Measurements from ENCODE around the gene CASTOR1.
"Not testable (repeated sequence)": the region's sequence is repeated elsewhere in the genome, so short reads cannot be mapped to it uniquely, and the experiment has no call there.

The CASTOR1 gene

GRCh38 chr22:30289141-30289979, at the start of gene CASTOR1:
CASTOR1 (minus strand) TSS chr22:30289505; CDS start chr22:30289497, 8 bp downstream.
- peak; percentile 34 to 44 for DNase-seq

GRCh38 chr22:30338802-30339201, 49.5 kb upstream of the CASTOR1 start:
- no peak for DNase-seq

DNA sequence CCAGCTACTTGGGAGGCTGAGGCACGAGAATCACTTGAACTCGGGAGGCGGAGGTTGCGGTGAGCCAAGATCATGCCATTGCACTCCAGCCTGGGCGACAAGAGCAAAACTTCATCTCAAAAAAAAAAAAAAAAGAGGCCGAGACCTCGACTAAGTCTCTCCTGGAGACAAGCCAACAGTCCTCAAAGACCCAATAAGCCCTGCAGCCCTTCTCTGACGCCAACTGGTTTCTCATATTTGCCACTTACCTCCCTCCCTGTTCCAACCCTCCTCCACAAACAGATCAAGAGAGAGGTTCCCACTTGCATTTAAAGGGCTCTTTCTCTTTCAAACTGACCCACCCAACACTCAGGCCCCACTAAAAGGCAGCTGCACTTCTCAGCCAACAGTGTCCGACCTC, 49.0 kb upstream of the CASTOR1 start:
- not testable (repeated sequence) for DNase-seq

DNA sequence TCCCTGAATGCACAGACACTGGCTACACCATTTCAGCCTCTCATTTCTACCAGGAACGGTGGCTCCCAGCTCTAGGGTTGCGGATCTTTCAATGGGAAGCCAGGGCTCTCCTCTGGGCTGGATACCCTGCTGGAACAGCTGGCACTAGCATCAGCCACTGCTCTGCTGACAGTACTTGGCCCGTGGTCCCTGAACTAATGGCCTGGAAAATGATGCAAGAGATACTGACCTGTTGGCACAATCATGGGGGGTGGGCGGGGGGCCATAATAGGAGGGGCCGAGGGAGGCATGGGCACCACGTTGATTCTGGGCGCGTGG, 48.1 kb upstream of the CASTOR1 start:
- no peak for DNase-seq

DNA sequence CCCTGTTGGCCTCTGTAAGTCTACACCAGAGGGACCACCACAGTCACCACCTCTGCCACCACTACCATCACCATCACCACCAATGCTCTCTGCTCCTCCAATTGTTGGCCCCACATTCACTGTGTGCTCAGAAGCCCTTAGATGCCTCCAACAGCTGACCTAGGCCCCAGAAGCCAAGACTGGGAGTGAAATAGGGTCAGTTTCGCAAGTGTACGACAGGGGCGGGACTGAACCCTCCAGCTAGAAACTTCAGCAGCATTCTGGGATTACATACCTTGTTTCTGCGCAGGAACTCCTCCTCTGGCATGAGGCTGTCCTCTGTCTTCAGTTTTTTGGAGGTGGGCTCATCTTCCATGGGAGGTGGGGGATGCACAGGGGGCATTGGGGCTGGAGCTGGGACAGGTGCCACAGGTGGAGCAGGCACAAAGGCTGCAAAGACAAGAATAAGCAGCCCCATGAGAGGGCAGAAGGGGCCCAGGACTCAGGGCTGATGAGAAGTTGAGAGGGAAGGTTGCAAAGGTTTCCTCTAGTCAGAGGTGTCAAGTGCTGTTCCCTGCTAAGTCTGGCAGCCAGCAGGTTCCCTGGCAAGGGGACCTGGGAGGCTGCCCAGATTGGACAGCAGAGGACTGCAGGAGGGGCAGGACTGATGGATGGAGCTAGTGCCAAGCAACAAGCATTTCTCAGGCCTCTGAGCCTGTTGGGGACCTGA, 47.6 kb upstream of the CASTOR1 start:
- peak; percentile 57 to 82 for DNase-seq

DNA sequence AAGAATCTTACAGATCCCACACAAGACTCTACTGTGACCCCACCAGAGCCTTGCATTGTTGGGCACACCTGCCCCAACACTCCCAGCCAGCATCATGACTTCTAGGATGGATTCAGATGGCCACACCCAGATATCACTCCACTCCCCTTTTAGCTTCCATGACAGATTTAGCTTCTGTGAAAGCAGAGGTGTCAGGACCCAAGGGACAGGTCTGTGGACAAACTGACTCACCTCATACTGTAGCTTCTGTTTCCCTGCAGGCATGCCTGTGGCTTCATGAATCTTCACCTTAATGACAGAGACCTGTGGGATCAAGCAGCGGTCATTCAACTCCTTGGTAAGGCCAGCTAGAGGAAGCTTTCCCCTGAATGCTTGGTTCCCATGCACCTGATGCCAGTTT, 45.9 kb upstream of the CASTOR1 start:
- no peak for DNase-seq

DNA sequence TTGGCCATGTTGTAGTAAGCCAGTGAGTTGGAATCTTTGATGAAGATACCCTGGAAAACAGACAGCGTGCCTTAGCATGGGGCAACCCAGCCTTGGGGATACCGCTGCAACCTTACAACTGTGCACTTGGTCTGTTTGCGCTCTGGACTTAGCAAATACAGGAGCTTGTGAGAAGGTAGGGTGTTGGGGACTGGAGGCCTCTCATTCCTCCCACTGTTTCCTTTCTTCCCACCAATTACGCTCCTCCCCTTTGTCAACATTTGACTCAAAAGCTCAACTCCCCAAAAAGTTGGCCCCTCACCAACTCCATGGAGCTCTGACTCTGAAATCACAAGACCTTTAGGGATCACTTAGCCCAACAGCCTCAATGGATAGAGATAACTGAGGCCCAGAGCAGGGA, 45.3 kb upstream of the CASTOR1 start:
- DNase-seq = no peak

DNA sequence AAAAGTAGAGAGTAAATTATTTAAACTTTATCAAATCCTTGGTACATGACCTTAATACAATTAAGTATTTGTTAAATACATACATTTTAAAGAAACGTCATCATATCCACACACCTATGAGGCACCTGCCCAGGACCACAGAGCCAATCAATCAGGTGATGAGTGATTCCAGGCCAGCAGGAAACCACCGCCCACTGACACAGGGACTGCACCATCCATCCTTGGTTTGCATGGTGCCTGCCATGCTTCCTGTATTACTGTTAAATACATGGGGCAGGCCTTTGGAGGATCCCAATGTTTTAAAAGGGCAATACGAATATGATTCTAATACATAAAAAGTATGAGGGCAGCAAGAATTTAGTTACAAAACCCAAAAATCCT, 44.4 kb upstream of the CASTOR1 start:
- DNase-seq = no peak

- DNase-seq = no peak
These were observed 43.8 kb upstream of the CASTOR1 start for GRCh38 chr22:30332994-30333706.

GRCh38 chr22:30332551-30332950, 43.2 kb upstream of the CASTOR1 start:
- no peak for DNase-seq

DNA sequence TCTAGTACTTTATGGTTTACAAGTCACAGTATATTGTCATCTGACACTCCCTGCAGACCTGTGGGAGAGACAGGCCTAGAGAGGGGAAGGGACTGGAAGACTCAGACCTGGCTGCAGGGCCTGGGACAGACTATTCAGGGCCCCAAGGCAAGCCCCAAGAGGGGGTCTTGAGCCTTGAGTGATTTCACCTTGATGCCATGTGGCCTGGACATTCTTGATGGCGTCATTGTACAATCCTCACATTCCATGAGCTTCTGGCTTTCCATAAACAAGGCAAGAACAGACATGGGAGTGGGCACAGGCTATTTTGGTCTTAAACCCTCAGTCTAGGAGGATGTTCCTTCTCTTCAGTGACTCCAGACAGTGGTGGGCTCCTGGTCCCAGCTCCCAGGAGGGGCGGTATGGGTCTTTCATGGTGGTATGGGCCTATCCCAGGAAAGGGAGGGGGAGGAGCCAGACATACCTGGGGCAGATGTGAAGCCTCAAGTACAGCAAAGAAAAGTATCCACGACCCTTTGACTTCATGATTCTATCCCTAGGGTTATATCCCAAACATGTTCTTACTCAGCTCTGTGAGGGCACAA, 39.3 kb upstream of the CASTOR1 start:
- DNase-seq = no peak

DNA sequence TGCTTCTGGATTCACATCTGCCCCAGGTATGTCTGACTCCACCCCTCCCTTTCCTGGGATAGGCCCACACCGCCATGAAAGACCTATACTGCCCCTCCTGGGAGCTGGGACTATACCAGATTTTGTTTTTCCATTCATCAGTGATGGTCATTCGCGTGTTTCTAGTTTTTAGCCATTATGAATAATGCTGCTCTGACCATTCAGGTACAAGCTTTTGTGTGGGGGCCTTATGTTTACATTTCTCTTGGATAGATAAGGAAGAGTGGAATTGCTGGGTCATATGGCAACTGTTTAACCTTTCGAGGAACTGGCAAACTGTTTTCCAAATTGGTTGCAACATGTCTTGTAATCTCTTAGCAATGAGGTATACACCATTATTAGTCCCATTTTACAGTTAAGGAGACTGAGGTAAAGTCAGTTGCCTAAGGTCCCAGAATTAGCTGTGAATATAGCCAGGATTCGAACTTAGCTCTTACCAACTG, 38.6 kb upstream of the CASTOR1 start:
- no peak for DNase-seq

DNA sequence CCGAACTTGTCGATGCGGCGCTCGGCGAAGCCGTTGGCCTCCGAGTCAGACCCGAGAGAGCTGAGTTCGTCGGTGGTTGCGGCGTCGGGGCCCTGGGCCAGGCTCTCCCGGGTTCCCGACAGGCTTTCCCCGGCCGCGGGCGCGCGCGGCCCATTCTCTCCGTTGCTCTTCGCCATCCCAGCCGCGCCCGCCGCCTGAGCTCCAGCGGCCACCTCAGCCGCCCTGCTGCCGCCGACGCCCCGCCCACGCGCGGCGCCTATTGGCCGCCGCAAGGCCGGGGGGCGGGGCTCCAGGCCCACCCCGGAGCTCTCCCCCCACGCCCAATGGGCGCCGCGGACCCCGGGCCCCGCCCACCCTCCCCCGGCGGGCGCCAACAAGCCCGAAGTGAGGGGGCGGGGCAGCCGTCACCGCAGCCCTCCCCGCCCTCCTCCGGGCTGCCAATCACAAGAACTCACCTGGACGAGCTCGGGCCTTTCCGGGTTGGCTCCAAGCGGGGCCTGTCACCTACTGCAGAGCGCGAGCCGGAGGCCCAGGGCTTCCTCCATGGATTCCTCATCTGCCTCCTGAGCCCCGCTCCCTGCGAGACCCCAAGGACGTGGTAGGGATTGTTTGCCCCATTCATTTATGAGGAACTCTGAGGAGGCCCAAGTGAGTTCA, 37.5 kb upstream of the CASTOR1 start, which contains the start of gene TBC1D10A:
Gene TBC1D10A (minus strand): TSS at position 236 of the 657 bp plus-strand sequence. CDS start 60 bp downstream, at position 176.
- DNase-seq = peak; percentile 35 to 91

- no peak for DNase-seq
These were observed 37.0 kb upstream of the CASTOR1 start for GRCh38 chr22:30326255-30326705.

DNA sequence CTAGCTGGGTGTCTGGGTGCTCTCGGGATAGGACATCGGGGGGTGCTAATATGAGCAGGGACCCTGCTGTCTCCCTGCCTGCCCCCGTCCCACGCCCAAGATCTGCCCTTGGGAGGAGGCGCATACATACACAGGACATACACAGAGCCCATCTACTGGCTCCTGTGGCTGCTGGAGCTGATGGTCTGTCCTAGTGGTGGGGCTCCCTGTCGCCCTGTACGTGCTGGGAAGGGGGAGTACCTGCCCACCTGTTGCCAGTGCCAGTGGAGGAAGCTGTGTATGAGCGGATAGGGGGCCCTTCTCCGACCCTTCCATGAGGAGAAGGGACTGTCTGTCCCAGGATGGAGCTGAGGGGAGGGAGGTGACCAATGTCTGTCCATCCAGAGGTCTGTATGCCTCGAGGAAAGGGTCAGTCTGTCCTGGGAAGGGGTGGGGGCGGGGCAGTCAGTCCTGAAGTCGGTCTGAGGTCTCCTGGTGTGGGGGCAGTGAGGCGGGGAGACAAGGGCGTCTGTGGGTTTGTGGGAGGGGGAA, 36.5 kb upstream of the CASTOR1 start:
- DNase-seq = no peak

GRCh38 chr22:30325065-30325720, 35.9 kb upstream of the CASTOR1 start:
- no peak for DNase-seq

DNA sequence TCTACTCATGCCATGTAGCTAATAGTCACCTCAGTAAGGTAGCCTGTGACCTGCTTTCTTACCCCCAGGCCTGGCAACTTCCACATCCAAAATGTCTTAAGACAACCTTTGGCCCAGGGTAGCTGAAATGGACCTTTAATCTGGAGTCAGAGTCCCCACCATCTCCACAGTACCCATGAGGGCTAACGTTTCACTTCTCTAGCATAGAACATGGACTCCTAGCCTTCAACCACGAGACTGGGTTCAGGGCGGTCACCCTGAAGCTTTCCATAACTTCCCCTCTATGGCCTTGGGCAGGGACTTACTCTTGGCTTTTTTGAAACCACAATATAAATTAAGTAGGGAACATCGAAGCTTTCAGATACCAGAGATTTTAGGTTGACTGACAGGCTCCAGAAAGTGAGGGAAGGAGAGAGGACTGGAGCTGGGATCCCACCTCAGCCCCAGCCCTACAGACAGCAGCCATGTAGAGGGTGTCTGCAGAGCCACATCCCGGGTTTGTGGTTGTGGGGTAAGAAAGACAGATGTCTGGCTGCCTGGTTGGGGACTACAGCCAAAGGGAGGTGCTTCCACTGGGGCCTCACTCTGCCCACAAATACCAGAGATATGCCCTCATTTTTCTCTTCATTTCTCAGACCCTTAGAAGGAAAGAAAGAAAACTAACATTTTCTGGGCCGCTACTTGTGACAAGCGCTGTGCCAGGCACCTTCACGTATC, 34.9 kb upstream of the CASTOR1 start:
- no peak for DNase-seq

- no peak for DNase-seq
These were observed 33.9 kb upstream of the CASTOR1 start for GRCh38 chr22:30323246-30323645.

DNA sequence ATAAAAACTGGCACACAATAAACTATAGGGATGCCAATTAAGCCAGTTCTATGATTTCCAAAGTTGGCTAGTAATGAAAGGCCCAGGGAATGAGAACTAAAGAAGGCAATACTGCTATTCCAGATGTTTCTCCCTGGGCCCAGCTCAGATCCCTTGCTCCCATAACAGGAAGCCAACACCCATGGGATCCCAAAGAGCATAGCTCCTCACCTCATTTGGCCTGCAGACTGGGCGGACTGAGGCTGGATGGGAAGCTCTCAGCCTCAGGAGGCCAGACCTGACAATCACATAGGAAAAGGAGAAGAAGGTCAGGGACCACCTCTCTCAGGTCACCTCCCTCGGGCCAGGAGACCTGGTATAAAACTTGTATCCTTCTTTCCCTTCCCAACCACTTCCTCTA, 32.2 kb upstream of the CASTOR1 start:
- no peak for DNase-seq

GRCh38 chr22:30320021-30320556, 30.8 kb upstream of the CASTOR1 start:
- no peak for DNase-seq

Measured in cerebellar nuclear complex (tissue), 1 donor.